Colon (tissue), 2 donors: ENCODE data around the gene SLC28A1.
"Not testable (repeated sequence)": the region's sequence is repeated elsewhere in the genome, so short reads cannot be mapped to it uniquely, and the experiment has no call there.

Source experiments
- FAIRE-seq: peaks from 2 replicates; lab custom pipeline; 2012; peaks lifted over from hg19 to GRCh38; lab: Jason Lieb, UNC
- donor health status: control.
- donor health status: control.

The SLC28A1 gene, protein sequence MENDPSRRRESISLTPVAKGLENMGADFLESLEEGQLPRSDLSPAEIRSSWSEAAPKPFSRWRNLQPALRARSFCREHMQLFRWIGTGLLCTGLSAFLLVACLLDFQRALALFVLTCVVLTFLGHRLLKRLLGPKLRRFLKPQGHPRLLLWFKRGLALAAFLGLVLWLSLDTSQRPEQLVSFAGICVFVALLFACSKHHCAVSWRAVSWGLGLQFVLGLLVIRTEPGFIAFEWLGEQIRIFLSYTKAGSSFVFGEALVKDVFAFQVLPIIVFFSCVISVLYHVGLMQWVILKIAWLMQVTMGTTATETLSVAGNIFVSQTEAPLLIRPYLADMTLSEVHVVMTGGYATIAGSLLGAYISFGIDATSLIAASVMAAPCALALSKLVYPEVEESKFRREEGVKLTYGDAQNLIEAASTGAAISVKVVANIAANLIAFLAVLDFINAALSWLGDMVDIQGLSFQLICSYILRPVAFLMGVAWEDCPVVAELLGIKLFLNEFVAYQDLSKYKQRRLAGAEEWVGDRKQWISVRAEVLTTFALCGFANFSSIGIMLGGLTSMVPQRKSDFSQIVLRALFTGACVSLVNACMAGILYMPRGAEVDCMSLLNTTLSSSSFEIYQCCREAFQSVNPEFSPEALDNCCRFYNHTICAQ

DNA sequence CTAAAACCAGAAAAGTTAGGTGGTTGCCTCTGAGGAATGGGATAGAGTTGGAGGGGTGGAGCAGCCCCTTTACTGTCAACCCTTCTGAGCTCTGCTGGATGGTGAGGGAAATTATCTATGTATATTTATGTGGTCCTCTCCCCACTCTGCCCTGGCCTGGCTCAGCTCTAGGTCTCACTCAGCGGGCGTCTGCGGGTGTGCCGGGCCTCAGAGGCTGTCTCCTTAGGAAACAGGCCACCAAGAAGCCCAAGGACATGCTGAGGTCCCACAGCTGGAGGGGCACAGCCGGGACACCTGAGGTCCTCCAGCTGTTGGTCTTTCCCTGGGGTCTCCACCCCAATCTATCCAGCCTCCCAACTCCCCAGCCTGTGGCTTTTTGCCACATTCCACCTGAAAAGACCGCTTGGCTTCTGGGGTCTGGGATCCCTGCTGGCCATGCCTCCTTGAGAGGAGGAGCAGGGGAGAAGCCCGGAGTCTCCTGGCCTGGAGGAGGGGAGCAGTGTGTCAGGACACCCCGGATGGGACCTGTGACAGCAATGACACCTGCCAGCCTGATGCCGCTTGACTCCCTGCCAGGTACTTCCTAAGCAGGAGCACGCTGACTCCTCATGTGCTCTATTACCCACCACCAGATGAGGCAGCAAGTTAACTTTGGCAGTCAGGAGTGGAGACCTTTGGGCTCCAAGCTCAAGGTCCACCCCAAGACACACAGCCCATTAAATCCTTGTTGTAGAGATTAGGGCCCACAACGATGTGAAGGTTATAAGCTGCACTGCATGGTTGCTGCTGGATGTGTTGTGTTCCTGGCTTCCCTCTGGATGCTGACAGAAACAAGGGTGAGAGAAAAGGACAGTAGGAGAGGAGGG lies at the start of gene SLC28A1:
SLC28A1 (plus strand) TSS at position 747 of the 866 bp plus-strand sequence. CDS start 3,099 bp downstream, outside the sequence.
- FAIRE-seq = no peak

DNA sequence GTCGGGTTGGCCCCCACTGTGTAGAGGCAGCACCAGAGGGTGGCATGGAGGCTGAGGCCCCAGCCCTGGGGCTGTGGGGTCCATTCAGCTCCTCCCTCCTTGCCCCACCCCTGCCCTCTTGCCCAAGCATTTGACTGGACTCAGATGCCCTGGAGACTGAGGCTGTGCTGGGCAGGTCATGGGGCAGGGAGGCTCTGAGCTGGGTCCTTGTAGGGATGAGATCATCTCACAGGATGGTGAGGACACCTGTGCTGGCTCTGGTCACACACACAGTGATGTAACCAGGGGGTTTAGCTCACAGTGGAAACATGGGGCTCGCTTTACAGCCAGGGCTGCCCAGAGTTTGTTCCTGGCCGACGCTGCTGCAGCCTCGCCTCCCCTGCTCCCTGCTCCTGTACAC lies 49.5 kb upstream of the SLC28A1 start:
- FAIRE-seq = no peak

DNA sequence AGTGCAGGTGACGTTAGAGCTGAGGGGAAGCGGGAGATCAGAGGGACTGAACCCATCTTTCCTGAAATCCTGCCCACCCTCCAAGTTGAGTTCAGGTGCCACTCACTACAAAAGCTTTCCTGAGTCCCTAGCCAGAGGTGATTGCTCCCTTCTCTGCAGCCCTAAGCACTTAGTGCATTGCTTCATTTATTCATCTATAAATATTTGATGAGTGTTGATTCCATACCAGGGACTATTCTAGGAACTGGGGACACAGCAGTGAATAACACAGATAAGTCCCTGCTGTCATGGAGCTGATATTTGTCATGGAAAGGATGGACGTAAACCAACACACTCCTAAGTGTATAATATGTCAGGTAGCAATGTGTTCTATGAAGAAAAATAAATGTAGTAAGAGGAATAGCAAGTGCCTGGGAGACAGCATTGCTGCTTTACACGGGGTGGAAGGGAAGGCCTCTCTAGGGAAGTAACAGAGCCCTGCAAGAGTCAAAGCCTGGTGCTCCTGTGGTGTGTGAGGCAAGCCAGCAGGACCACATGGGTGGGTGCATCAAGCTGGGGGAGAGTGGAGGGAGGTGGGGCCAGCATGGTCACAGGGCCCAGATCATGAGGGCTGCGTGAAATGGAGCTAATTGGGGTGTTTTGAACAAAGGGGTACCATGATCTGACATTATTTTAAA lies 48.7 kb upstream of the SLC28A1 start:
- FAIRE-seq = no peak

DNA sequence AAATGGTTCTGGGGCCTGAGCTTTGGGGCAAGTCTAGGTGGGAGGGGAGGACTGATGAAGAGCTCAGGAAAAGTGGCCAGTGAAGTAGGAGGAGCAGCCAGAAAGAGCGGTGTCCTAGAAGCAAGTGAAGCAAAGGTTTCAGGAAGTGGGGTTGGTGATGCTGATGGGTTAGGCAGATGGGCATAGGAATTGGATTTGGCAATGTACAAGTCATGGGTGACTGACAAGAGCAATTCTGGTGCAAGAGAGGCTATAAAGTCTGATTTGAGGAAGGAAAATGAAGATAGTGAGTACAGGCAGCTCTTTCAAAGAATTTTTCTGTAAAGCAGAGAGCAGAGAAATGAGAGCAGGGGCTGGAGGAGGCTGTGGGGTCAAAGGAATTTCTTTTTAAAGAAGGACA lies 47.6 kb upstream of the SLC28A1 start:
- FAIRE-seq = no peak

DNA sequence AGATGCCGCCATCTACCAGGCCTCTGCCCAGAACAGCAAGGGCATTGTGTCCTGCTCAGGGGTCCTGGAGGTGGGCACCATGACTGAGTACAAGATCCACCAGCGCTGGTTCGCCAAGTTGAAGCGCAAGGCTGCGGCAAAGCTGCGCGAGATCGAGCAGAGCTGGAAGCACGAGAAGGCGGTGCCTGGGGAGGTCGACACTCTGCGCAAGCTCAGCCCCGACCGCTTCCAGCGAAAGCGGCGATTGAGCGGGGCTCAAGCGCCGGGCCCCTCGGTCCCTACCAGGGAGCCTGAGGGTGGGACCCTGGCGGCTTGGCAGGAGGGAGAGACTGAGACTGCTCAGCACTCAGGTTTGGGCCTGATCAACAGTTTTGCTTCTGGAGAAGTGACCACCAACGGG lies 44.7 kb upstream of the SLC28A1 start:
- no peak for FAIRE-seq

DNA sequence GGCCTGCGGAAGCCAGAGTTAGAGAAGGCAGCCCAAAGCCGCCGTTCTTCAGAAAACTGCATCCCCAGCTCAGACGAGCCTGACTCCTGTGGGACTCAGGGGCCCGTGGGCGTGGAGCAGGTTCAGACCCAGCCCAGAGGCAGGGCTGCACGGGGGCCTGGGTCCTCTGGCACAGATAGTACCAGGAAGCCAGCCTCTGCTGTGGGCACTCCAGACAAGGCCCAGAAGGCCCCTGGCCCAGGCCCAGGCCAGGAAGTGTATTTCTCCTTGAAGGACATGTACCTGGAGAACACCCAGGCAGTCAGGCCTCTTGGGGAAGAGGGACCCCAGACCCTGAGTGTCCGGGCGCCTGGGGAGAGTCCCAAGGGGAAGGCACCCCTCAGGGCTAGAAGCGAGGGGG lies 44.2 kb upstream of the SLC28A1 start:
- no peak for FAIRE-seq

DNA sequence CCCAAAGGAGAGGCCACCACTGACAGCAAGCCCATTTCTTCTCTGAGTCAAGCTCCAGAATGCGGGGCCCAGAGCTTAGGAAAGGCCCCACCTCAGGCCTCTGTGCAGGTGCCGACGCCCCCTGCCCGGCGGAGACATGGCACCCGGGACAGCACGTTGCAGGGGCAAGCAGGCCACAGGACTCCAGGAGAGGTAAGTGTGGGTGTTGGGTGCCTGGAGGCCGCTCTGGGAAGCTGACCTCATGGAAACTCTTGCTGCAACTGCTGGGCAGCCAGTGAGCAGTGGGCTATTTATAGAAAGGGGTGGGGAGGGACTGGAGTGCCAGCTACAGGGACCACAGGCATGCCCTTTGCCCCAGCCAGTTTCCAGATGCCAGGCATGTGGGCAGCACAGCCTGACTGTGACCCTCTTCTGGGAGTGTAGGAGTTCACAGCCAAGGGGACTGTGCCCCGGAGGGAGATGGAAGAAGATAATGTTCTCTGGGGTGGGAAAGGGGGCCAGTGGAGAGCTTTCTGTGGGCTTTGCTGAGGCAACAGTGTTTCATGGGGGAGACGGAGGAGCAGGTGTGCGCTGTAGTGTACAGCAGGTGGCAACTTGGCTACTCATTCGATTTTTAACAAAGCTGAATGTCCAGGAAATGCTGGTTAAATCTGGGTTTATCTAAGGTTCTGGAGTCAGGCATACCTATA lies 43.6 kb upstream of the SLC28A1 start:
- no peak for FAIRE-seq

DNA sequence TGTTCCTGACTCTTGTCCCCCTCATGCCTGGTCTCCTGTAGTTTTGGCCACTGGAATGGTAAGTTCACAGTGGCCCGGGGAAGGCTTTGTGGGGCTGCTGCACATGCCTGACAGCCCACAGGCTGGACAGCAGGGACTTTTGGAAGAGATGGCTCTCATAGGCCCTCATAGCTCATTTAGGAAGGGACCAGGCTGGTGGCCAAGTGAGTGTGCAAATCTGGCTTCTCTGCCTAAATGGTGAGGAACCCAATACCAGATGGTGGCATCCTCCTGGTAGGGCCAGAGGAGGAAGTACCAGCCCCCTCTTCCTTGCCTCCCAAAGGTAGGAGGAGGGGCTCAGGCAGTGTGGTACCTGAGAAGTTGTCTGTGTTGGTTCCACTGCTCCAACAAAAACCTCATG lies 41.7 kb upstream of the SLC28A1 start:
- FAIRE-seq = no peak

DNA sequence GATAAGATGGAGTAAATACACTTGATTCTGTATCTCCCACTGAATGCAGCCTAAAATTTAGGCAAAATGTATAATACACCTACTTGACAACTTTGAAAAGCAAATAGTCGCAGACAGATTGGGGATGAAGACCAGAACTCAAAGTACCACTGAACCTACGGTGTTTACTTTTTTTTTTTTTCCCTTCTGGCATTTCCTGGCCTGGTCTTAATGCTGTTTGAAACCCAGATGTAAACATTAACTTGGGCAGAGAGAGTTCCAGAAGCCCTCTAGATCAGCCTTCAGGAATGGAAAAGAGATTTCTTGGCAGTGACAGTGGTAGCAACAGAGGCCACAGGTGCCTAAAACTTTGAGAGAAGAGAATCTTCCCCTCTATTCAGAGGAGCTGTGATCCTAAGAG lies 39.5 kb upstream of the SLC28A1 start:
- FAIRE-seq = no peak

DNA sequence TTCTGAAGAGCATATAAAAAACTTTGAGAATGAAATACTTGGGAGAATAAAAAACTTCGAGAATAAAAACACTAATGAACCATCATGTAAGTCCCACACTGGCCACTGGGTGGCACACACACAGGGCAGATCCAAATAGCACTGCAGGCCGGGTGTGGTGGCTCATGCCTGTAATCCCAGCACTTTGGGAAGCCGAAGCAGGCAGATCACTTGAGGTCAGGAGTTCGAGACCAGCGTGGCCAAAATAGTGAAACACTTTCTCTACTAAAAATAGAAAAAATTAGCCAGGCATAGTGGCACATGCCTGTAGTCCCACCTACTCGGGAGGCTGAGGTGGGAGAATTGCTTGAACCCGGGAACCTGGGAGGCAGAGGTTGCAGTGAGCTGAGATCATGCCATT lies 38.8 kb upstream of the SLC28A1 start:
- not testable (repeated sequence) for FAIRE-seq

DNA sequence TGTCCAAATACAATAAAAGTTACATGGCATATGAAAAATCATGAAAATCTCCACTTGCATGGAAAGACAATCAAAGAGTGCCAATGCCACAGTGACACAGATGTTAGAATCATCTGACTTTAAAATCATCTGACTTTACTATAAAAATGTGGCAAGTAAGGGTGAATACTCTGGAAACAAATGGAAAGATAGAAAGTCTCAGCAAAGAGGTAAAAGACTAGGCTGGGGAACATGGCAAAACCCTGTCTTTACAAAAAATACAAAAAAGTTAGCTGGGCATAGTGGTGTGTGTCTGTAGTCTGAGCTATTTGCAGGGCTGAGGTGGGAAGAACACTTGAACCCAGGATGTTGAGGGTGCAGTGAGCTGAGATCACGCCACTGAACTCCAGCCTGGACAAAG lies 38.2 kb upstream of the SLC28A1 start:
- FAIRE-seq = no peak

DNA sequence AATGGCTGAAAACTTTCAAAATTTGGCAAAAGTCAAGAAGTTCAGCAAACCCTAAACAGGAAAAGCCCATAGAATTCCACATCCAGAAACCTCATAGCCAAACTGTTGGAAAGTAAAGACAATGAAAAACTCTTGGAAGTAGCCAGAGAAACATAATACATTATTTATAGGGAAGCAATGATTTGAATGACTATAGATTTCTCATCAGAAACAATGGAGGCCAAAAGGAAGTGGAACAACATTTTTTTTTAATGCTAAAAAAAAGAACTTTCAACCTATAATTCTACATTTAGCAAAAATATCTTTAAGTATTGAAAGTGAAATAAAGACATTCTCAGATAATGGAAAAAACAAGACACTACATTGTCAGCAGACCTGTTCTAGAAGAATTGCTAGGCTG lies 37.1 kb upstream of the SLC28A1 start:
- no peak for FAIRE-seq

DNA sequence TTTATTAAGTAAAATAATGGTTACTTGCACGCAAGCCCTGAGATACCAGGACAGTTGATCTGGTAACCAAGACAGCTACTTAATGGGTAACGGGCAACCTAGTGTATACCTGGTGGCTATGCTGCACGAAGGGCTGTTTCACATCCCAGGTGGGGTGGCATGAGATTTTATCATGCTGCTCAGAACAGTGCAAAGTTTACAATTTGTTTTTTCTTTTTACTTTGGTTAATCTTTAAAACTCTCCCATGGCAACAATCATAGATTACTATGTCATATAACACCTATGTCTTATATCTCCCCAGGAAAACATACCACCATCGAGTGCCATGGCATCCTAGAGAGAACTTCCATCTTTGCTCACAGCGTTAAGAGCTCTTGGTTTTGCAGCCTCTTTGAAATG lies 32.2 kb upstream of the SLC28A1 start:
- FAIRE-seq = no peak

DNA sequence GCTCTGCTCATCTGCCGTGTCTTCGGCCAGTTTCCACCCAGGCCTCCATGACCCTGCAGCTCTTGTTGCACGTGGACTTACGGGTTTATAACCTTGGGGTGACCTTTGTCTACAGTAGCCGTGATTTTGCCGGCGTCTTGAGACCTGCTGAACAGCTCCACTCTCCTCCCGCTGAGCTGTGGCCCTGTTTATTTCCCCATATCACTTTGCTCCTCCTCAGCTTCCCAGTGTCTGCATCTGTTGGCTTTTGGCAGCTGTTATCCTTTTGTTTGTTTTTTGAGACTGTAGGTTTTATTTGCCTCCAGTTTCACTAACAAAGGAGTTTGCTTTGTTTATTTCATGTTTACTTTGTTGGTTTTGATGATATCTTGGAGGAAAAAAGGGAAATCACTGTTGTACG lies 29.3 kb upstream of the SLC28A1 start:
- FAIRE-seq = no peak

DNA sequence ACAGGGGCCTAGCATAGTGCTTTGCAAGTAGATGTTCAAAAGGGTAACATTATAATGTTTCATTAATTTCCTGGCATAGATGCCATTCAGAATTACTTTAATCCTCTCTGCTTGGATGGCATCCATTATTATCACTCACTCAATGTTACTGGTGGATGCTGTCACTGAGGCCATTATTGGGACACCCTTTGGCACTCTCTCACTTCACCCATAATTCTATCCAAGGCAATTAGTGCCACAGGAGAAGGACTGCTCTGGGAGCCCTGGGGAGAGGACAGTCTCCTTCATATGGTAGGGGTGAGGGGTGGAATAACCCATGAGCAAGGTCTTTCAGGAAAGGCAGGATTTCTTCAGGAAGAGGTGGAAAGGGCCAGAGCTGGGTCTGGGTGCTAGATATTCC lies 28.7 kb upstream of the SLC28A1 start:
- FAIRE-seq = no peak

DNA sequence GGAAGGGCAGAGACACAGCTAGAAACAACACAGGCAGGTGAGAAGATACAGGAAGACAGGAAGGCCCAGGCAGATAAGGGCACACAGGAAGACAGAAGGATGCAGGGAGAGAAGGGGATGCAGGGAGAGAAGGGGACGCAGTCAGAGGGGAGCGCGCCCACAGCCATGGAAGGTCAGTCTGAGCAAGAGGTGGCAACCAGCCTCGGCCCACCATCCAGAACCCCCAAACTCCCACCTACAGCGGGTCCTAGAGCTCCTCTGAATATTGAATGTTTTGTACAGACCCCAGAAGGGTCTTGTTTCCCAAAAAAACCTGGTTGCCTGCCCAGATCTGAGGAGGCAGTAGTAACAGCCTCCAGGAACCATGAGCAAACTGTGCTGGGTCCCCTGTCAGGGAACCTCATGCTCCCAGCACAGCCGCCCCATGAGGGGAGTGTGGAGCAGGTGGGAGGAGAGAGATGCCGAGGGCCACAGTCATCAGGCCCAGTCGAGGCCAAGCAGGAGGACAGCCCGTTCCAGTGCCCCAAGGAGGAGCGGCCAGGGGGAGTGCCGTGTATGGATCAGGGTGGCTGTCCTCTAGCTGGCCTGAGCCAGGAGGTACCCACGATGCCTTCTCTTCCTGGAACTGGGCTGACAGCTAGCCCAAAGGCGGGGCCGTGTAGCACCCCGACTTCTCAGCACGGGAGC lies 27.6 kb upstream of the SLC28A1 start:
- no peak for FAIRE-seq

DNA sequence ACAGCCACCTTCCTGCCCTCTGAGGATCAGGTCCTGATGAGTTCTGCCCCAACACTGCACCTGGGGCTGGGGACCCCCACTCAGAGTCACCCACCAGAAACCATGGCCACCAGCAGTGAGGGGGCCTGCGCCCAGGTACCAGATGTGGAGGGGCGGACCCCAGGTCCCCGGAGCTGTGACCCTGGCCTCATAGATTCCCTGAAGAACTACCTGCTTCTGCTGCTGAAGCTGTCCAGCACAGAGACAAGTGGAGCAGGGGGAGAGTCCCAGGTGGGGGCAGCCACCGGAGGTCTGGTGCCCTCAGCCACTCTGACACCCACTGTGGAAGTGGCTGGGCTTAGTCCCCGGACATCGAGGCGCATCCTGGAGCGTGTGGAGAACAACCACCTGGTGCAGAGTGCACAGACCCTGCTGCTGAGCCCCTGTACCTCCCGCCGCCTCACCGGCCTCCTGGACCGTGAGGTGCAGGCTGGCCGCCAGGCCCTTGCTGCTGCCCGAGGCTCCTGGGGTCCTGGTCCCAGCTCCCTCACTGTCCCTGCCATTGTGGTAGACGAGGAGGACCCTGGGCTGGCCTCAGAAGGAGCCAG lies 27.0 kb upstream of the SLC28A1 start:
- FAIRE-seq = no peak

DNA sequence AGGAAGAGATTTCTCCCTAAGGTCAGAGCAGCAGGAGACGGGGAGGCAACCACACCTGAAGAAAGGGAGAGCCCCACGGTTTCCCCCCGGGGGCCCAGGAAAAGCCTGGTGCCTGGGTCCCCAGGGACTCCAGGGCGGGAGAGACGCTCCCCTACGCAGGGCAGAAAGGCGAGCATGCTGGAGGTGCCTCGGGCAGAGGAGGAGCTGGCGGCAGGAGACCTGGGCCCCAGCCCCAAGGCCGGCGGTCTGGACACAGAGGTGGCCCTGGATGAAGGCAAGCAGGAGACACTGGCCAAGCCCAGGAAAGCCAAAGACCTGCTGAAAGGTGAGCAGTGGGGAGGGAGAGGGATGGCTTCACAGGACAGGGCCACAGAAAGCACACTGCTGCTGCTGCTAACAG lies 26.2 kb upstream of the SLC28A1 start:
- no peak for FAIRE-seq

DNA sequence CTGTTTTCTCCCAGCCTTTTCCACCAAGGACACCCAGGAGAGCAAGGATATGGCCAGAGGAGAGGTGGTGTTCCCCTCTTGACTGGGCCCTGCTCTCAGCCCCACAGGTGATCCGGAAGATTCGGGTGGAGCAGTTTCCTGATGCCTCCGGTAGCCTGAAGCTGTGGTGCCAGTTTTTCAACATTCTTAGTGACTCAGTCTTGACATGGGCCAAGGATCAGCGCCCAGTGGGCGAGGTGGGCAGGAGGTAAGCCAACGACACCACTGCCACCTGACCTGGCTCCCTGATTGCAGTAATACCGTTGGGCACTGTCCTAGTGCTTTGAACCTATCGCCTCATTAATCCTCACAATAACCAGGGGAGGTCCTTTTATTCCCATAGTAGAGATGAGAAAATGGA lies 25.3 kb upstream of the SLC28A1 start:
- no peak for FAIRE-seq

DNA sequence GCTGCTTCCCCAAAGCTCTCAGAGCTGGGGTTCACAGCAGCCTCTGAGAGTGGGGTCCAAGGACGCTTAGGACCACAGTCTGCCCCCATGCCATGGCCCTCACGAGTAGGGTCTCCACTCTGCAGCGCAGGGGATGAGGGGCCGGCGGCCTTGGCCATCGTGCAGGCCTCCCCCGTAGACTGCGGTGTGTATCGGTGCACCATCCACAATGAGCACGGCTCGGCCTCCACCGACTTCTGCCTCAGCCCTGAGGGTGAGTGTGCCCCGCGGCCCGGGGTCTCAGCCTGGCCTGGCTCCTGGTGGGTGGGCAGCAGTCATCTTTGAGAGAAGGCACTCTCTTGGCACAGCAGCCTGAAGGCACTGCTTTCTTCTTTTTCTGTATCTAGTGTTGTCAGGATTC lies 24.8 kb upstream of the SLC28A1 start:
- FAIRE-seq = no peak

DNA sequence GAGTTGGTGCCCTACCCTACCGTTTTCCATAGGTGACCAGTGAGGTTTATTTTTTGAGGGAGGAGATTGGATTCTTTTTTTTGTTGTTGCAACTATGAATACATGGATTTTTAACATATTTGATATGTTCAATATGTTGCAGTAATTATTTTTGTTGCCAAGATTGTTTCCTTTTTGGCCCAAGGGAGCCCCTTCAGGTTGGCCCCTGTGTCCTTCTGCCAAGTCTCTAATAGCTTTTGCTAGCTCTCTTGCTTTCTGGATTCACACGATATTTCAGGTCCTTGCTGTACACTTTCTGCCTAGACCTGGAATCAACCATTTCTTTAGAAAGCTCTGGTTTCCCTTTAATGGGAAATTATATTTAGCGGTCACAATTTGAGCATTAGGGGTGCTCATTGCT lies 22.7 kb upstream of the SLC28A1 start:
- no peak for FAIRE-seq
